Mesothelial cell of epicardium (in vitro differentiated cells): Measurements from ENCODE around the gene DIS3L2. TPM values are rescaled to one million over a fixed set of nuclear protein-coding genes. Genes with fewer than 3 reads are reported as not detected.

Source experiments
- DNase-seq, 2 experiments: peaks; one replicate each; pipeline ENCODE4 v3.0.0; 2021; ENCODE audit warnings: low spot score in 2 of 2; ENCODE audit not compliant: unreplicated experiment in 2 of 2
- H3K27ac Mint-ChIP-seq: 2 replicates; pipeline ENCODE4 v1.8.0; 2021; ENCODE audit warnings: mixed read lengths
- H3K27me3 Mint-ChIP-seq: 2 replicates; pipeline ENCODE4 v1.8.0; 2021; ENCODE audit warnings: low read depth, mixed read lengths
- H3K36me3 Mint-ChIP-seq: 2 replicates; pipeline ENCODE4 v1.8.0; 2021; ENCODE audit warnings: mixed read lengths
- H3K4me1 Mint-ChIP-seq: 2 replicates; pipeline ENCODE4 v1.8.0; 2021; ENCODE audit warnings: mixed read lengths
- H3K4me3 Mint-ChIP-seq: 2 replicates; pipeline ENCODE4 v1.8.0; 2021; ENCODE audit warnings: mild to moderate bottlenecking, moderate library complexity, mixed read lengths
- H3K9me3 Mint-ChIP-seq: 2 replicates; pipeline ENCODE4 v1.8.0; 2021; ENCODE audit warnings: mixed read lengths
- total RNA-seq: library from RNA; stranded (reverse); gene quantifications from 3 replicates; pipeline ENCODE4 v1.2.1, GENCODE V29; 2021
- TF ChIP-seq, protein P1 (sequence below): fragments of 200-600 bp; sonication (generic); IDR thresholded peaks from one replicate; pipeline ENCODE4 v1.5.0; 2021; ENCODE audit warnings: antibody characterized with exemption; ENCODE audit not compliant: unreplicated experiment

The DIS3L2 gene
- total RNA-seq, 1 donor from 2014 or later = 74.4 TPM

DNA sequence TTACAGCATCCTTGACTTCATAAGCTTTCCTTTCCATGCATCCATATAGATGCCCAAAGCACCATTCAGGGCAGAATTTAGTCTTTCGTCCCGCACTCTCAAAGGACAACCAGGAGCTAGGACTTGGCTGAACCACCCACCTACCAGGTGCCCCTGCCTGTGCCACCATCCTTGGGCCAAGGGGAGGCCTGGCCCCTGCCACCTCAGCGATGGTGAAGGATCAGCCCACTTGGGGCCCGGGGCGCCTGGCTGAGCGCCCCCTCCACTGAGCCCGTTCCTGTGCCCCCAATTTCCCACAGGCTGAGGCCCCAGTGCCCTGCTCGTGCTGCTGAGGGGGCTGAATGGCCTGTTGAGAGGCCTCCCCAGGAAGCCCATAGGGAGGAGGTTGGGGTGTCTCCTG, 383.7 kb downstream of the DIS3L2 start:
- Mint-ChIP-seq H3K9me3 (peaks cover 7% of the 10 kb centered on the region), H3K27me3 (peaks cover 4% of the 10 kb centered on the region), H3K36me3 (peaks cover 4% of the 10 kb centered on the region), H3K4me3 (no peak overlapping the region), H3K4me1 (peaks cover 2% of the 10 kb centered on the region), H3K27ac (no peak overlapping the region)
- DNase-seq = no peak
- TF ChIP-seq, protein P1, sequence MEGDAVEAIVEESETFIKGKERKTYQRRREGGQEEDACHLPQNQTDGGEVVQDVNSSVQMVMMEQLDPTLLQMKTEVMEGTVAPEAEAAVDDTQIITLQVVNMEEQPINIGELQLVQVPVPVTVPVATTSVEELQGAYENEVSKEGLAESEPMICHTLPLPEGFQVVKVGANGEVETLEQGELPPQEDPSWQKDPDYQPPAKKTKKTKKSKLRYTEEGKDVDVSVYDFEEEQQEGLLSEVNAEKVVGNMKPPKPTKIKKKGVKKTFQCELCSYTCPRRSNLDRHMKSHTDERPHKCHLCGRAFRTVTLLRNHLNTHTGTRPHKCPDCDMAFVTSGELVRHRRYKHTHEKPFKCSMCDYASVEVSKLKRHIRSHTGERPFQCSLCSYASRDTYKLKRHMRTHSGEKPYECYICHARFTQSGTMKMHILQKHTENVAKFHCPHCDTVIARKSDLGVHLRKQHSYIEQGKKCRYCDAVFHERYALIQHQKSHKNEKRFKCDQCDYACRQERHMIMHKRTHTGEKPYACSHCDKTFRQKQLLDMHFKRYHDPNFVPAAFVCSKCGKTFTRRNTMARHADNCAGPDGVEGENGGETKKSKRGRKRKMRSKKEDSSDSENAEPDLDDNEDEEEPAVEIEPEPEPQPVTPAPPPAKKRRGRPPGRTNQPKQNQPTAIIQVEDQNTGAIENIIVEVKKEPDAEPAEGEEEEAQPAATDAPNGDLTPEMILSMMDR = no peak

DNA sequence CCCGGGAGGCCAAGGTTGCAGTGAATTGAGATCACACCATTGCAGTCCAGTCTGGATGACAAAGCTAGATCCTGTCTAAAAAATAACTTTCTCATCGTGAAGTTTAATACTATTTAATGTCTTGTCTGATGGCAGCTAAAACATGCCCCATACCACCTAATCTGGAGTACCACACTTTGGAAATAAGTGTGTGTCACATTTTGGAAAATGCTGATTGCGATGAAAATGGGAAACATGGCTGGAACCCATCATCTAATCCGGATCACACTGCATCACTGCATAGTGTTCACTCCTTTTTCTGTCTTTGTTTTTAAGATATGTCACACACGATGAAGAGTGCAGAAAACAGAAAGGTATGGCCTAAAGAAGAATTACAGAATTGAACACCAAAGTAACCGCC, 385.9 kb downstream of the DIS3L2 start:
- peaks cover 7% of the 10 kb centered on the region for H3K9me3 Mint-ChIP-seq
- peaks cover 2% of the 10 kb centered on the region for H3K4me1 Mint-ChIP-seq
- H3K4me3 Mint-ChIP-seq = no peak overlapping the region
- H3K27ac Mint-ChIP-seq = no peak overlapping the region
- no peak for DNase-seq
- H3K27me3 Mint-ChIP-seq = peaks cover 4% of the 10 kb centered on the region
- TF ChIP-seq, protein P1 = no peak
- H3K36me3 Mint-ChIP-seq = no peaks in the 10 kb centered on the region

DNA sequence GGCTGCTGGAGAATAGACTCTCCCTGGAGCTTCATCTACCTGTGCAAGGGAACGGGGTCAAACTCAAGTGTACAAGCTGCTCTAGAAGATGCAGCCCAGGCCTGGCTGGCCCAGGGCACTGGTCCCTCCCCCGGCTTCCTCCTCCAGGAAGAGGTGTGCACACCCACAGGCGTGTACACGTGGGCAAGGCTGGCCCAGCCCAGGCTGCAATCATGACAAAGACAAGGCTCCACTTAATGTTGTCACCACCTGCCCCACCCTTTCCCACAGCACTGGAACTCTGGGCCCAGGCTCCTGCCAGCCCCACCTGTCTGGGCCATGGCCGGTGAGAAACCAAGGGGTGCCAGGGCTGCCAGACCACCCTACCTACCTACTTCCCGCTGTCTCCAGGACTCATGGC, 387.4 kb downstream of the DIS3L2 start:
- Mint-ChIP-seq H3K9me3 (peaks cover 7% of the 10 kb centered on the region), H3K36me3 (no peaks in the 10 kb centered on the region), H3K4me1 (no peaks in the 10 kb centered on the region), H3K27ac (no peak overlapping the region), H3K27me3 (peaks cover 4% of the 10 kb centered on the region), H3K4me3 (no peak overlapping the region)
- TF ChIP-seq, protein P1 = no peak
- no peak for DNase-seq

DNA sequence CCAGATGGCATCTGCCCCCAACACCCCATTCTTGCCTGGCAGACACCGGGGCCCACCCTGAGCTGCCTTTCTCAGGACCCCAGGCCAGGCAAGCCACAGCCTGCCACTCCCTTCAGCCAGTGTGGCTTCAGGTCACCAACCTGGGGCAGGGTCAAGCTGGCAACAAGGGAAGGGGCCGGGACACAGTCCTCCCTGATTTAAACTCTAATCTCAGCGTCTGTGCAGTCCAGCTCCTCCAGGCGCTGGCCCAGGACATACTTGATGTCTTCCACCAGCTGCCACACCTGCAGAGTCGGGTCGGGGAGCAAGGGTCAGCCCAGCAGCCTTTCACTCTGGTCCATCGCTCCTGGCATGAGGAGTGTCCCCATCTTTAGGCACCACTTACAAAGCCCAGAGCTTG, 388.0 kb downstream of the DIS3L2 start:
- H3K4me1 Mint-ChIP-seq = no peaks in the 10 kb centered on the region

DNA sequence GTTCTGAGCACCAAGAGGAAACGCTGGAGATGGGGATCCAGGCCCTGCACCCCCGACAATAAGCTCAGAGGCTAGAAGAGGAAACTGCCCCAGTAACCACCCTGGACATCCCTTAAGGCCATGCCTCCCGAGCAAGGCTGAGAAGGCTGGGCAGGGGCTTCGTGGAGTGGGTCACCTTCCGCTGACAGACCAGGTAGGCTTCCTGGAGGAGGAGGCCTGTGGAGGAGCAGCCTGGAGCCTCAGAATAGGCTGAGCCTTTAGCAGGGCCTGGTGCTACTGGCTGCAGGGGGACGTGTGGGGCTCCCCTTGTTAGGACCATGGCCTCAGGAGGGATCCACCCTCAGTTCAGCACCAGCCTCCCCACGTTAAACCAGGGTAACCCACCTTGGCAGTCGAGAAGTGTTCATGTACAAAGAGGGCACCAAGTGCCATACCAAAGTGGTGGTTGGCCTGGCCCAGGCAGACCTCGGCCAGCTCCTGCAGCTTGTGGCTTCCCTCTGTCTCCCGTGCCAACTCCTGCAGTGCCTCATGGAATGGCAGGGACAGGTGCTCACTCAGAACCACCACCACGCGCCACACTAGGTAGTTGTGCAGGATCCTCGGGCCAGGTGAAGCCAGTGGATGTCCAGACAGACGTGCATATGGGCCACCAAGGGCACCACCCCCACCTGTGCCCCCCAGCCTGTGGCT, 388.6 kb downstream of the DIS3L2 start:
- Mint-ChIP-seq H3K27ac (no peak overlapping the region), H3K27me3 (peaks cover 4% of the 10 kb centered on the region), H3K36me3 (no peaks in the 10 kb centered on the region), H3K9me3 (peaks cover 7% of the 10 kb centered on the region), H3K4me3 (no peak overlapping the region), H3K4me1 (no peaks in the 10 kb centered on the region)
- no peak for DNase-seq
- TF ChIP-seq, protein P1 = no peak

More for the DNA sequence above, 388.0 kb downstream of the DIS3L2 start:
- H3K36me3 Mint-ChIP-seq = no peaks in the 10 kb centered on the region
- DNase-seq = no peak
- peaks cover 4% of the 10 kb centered on the region for H3K27me3 Mint-ChIP-seq
- TF ChIP-seq, protein P1 = no peak
- H3K4me3 Mint-ChIP-seq = no peak overlapping the region
- no peak overlapping the region for H3K27ac Mint-ChIP-seq
- H3K9me3 Mint-ChIP-seq = peaks cover 7% of the 10 kb centered on the region
